Calu3 (cell line): ENCODE data around the gene CAVIN3. TPM values are rescaled to one million over a fixed set of nuclear protein-coding genes. Genes with fewer than 3 reads are reported as not detected.

Experiments
- BruUV-seq: library from RNA; stranded (reverse); fragments of 400-500 nt; replicated peaks from 2 replicates; lab custom pipeline; 2021; lab: Mats Ljungman, UMichigan
- CTCF ChIA-PET: fragments of 300-600 bp; sonication (Branson Sonifier 250); formaldehyde crosslinking; loops from one replicate; lab custom pipeline; 2022; ENCODE audit warnings: antibody characterized with exemption; lab: Charles Lee
- DNase-seq: peaks from one replicate; pipeline ENCODE4 v3.0.0; 2022
- H3K27ac Mint-ChIP-seq: one replicate; pipeline ENCODE4 v1.8.0; 2022; ENCODE audit warnings: mixed read lengths; ENCODE audit not compliant: unreplicated experiment
- H3K27me3 Mint-ChIP-seq: one replicate; pipeline ENCODE4 v1.8.0; 2022; ENCODE audit warnings: mixed read lengths; ENCODE audit not compliant: unreplicated experiment
- H3K36me3 Mint-ChIP-seq: one replicate; pipeline ENCODE4 v1.8.0; 2022; ENCODE audit warnings: mild to moderate bottlenecking, moderate library complexity, mixed read lengths; ENCODE audit not compliant: insufficient read depth, unreplicated experiment
- H3K4me1 Mint-ChIP-seq: one replicate; pipeline ENCODE4 v1.8.0; 2022; ENCODE audit warnings: mild to moderate bottlenecking, low read depth, mixed read lengths; ENCODE audit not compliant: unreplicated experiment
- H3K4me3 Mint-ChIP-seq: one replicate; pipeline ENCODE4 v1.8.0; 2022; ENCODE audit warnings: mild to moderate bottlenecking, low read depth, moderate library complexity, mixed read lengths; ENCODE audit not compliant: unreplicated experiment
- H3K9me3 Mint-ChIP-seq: one replicate; pipeline ENCODE4 v1.8.0; 2022; ENCODE audit warnings: low read depth, mixed read lengths; ENCODE audit not compliant: unreplicated experiment
- intact Hi-C: fragments of 100-400 bp; cut with micrococcal nuclease; formaldehyde crosslinking; loops from one replicate; pipeline ENCODE4 v1.10.0; 2022; ENCODE audit not compliant: unreplicated experiment
- total RNA-seq: library from RNA; stranded (reverse); gene quantifications from 2 replicates; pipeline ENCODE4 v1.2.3, GENCODE V29; 2022
- TF ChIP-seq, protein P1 (sequence below): fragments of 200-600 bp; IDR thresholded peaks from one replicate; pipeline ENCODE4 v1.8.0; 2022; ENCODE audit warnings: antibody characterized with exemption; ENCODE audit not compliant: unreplicated experiment

The CAVIN3 gene
- total RNA-seq, 1 experiment from 2014 or later = 26.4 TPM

GRCh38 chr11:6273188-6273587 is 47.1 kb downstream of the CAVIN3 start:
- intact Hi-C loops = no loop called here
- CTCF ChIA-PET = interaction anchor here (0.5 kb wide), 1 partner anchor 46 kb away, joined by 3 read pairs; no protein-coding TSS in a partner anchor
- no peak for DNase-seq
- H3K27me3 Mint-ChIP-seq = peaks cover 66% of the 10 kb centered on the region
- H3K27ac Mint-ChIP-seq = no peak overlapping the region
- no peaks in the 10 kb centered on the region for H3K4me1 Mint-ChIP-seq
- TF ChIP-seq, protein P1, sequence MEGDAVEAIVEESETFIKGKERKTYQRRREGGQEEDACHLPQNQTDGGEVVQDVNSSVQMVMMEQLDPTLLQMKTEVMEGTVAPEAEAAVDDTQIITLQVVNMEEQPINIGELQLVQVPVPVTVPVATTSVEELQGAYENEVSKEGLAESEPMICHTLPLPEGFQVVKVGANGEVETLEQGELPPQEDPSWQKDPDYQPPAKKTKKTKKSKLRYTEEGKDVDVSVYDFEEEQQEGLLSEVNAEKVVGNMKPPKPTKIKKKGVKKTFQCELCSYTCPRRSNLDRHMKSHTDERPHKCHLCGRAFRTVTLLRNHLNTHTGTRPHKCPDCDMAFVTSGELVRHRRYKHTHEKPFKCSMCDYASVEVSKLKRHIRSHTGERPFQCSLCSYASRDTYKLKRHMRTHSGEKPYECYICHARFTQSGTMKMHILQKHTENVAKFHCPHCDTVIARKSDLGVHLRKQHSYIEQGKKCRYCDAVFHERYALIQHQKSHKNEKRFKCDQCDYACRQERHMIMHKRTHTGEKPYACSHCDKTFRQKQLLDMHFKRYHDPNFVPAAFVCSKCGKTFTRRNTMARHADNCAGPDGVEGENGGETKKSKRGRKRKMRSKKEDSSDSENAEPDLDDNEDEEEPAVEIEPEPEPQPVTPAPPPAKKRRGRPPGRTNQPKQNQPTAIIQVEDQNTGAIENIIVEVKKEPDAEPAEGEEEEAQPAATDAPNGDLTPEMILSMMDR = no peak
- peaks cover 2% of the 10 kb centered on the region for H3K9me3 Mint-ChIP-seq
- no TSS peak for BruUV-seq
- no peak overlapping the region for H3K4me3 Mint-ChIP-seq
- no peaks in the 10 kb centered on the region for H3K36me3 Mint-ChIP-seq

DNA sequence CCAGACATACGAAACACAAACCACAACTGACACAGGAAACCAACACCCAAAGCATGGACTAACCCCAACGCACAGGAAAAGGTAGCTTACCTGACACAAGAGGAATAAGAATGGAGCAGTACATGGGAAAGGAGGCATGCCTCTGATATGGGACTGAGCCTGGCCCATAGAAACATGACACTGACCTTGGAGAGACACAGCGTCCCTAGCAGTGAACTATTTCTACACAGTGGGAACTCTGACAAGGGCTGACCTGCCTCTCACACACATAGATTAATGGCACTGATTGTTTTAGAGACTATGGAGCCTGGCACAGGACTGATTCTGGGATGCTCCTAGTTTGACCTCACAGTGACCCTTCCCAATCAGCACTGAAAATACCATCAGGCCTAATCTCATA is 48.7 kb downstream of the CAVIN3 start:
- H3K4me3 Mint-ChIP-seq = no peak overlapping the region
- no peak overlapping the region for H3K27ac Mint-ChIP-seq
- H3K4me1 Mint-ChIP-seq = no peaks in the 10 kb centered on the region
- no peak for DNase-seq
- intact Hi-C loops = no loop called here
- H3K9me3 Mint-ChIP-seq = peaks cover 2% of the 10 kb centered on the region
- BruUV-seq = no TSS peak
- TF ChIP-seq, protein P1 = no peak
- peaks cover 55% of the 10 kb centered on the region for H3K27me3 Mint-ChIP-seq
- CTCF ChIA-PET = interaction anchor here (0.5 kb wide), 1 partner anchor 11 kb away, joined by 3 read pairs; no protein-coding TSS in a partner anchor
- H3K36me3 Mint-ChIP-seq = no peaks in the 10 kb centered on the region

- Mint-ChIP-seq H3K27me3 (peaks cover 53% of the 10 kb centered on the region), H3K27ac (no peak overlapping the region), H3K4me1 (no peaks in the 10 kb centered on the region), H3K4me3 (no peak overlapping the region), H3K9me3 (peaks cover 2% of the 10 kb centered on the region), H3K36me3 (no peaks in the 10 kb centered on the region)
- BruUV-seq = no TSS peak
- DNase-seq = no peak
- TF ChIP-seq, protein P1 = no peak
- intact Hi-C loops = no loop called here
- CTCF ChIA-PET = interaction anchor here (1.0 kb wide), 1 partner anchor 20 kb away, joined by 3 read pairs; no protein-coding TSS in a partner anchor
These were observed 49.6 kb downstream of the CAVIN3 start for GRCh38 chr11:6270584-6271246.

DNA sequence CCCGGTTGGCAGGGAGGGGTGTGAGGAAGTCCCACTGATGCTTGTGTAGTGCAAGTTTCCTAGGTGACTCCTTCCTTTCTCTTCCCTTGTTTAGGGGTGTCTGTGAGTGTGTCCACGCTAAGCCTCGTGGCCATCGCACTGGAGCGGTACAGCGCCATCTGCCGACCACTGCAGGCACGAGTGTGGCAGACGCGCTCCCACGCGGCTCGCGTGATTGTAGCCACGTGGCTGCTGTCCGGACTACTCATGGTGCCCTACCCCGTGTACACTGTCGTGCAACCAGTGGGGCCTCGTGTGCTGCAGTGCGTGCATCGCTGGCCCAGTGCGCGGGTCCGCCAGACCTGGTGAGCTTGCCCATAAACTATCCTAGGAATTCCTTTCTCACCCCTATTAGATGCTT is 50.3 kb downstream of the CAVIN3 start:
- no peaks in the 10 kb centered on the region for H3K4me1 Mint-ChIP-seq
- intact Hi-C loops = no loop called here
- CTCF ChIA-PET = interaction anchor here (1.0 kb wide), 1 partner anchor 19 kb away, joined by 3 read pairs; no protein-coding TSS in a partner anchor
- no peak overlapping the region for H3K27ac Mint-ChIP-seq
- H3K4me3 Mint-ChIP-seq = no peak overlapping the region
- BruUV-seq = no TSS peak
- peaks cover 53% of the 10 kb centered on the region for H3K27me3 Mint-ChIP-seq
- no peaks in the 10 kb centered on the region for H3K36me3 Mint-ChIP-seq
- TF ChIP-seq, protein P1 = no peak
- peaks cover 2% of the 10 kb centered on the region for H3K9me3 Mint-ChIP-seq
- DNase-seq = no peak

Other genes starting within 250 kb of the CAVIN3 start
- not detected in 2 replicates for gene OR56B4, start 212.8 kb downstream of the CAVIN3 start, total RNA-seq
- gene OR52B2, start 150.2 kb downstream of the CAVIN3 start, total RNA-seq = not detected in 2 replicates
- gene OR52W1, start 121.3 kb downstream of the CAVIN3 start, total RNA-seq = not detected in 2 replicates
- gene C11orf42, start 114.9 kb downstream of the CAVIN3 start, total RNA-seq = not detected in 2 replicates
- gene FHIP1B, start 85.9 kb downstream of the CAVIN3 start, total RNA-seq = 39.7 and 43.9 TPM in 2 replicates
- gene CNGA4, start 81.4 kb downstream of the CAVIN3 start, total RNA-seq = 0.32 TPM in 1 of 2 replicates, not detected in the other
- not detected in 2 replicates for gene CCKBR, start 60.7 kb downstream of the CAVIN3 start, total RNA-seq
- gene SMPD1, start 70.0 kb upstream of the CAVIN3 start, total RNA-seq = 21.2 and 25.6 TPM in 2 replicates
- gene APBB1, start 98.6 kb upstream of the CAVIN3 start, total RNA-seq = 2.8 and 2.9 TPM in 2 replicates
- gene HPX, start 120.5 kb upstream of the CAVIN3 start, total RNA-seq = 0.45 and 11.0 TPM in 2 replicates
- 9.5 and 10.6 TPM in 2 replicates for gene TRIM3, start 153.4 kb upstream of the CAVIN3 start, total RNA-seq
- gene ARFIP2, start 160.8 kb upstream of the CAVIN3 start, total RNA-seq = 72.2 and 74.9 TPM in 2 replicates
- gene TIMM10B, start 161.0 kb upstream of the CAVIN3 start, total RNA-seq = 41.7 and 45.7 TPM in 2 replicates
- gene DNHD1, start 176.8 kb upstream of the CAVIN3 start, total RNA-seq = 41.2 and 41.8 TPM in 2 replicates